Measurements from ENCODE around the gene KCTD14.
"Not testable (repeated sequence)": the region's sequence is repeated elsewhere in the genome, so short reads cannot be mapped to it uniquely, and the experiment has no call there.

Gene KCTD14

DNA sequence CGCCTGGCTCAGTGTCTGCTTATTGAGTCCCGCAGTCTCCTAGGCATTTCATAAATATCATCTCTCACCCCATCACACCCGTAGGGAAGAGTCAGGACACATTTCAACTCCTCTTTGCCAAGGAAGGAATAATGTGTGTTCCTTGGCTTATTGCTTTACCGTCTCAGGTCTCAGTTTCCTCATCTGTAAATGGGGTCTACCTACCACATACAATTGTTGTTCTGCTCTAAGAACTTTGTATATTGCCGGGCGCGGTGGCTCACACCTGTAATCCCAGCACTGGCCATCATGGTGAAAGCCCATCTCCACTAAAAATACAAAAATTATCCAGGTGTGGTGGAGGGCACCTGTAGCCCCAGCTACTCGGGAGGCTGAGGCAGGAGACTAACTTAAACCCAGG lies 37.5 kb upstream of the KCTD14 start:
- no peak for TF ChIP-seq JUND (IDR thresholded peaks at IDR 0.05; ENCODE audit: low read depth)
- DNase-seq (ENCODE audit: low read depth in 1 of 2, low spot score in 1 of 2) = no peak
- in situ Hi-C loops (cut with HindIII; ENCODE audit: low pct_unique_long_range_greater_than_20kb, low sequenced_read_pairs) = no loop called here

DNA sequence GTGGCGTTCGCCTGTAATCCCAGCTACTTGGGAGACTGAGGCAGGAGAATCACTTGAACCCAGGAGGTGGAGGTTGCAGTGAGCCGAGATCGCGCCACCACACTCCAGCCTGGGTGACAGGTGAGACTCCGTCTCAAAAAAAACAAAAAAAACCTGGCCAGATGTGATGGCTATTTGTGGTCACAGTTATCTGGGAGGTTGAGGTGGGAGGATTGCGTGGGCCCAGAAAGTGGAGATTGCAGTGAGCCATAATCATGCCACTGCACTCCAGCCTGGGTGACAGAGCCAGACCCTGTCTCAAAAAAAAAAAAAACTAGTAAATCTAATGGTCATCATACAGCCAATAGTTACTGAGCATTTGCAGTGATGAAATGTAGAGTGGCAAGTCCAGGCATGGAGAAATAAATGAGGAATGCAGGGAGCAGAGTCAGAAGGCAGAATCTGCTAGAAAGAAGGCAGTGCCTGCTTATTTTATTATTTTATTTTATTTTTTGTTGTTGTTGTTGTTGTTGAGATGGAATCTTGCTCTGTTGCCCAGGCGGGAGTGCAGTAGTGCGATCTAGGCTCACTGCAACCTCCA lies 36.8 kb upstream of the KCTD14 start:
- DNase-seq (ENCODE audit: low read depth in 1 of 2, low spot score in 1 of 2); in situ Hi-C loops (cut with HindIII; ENCODE audit: low pct_unique_long_range_greater_than_20kb, low sequenced_read_pairs): not testable (repeated sequence)

DNA sequence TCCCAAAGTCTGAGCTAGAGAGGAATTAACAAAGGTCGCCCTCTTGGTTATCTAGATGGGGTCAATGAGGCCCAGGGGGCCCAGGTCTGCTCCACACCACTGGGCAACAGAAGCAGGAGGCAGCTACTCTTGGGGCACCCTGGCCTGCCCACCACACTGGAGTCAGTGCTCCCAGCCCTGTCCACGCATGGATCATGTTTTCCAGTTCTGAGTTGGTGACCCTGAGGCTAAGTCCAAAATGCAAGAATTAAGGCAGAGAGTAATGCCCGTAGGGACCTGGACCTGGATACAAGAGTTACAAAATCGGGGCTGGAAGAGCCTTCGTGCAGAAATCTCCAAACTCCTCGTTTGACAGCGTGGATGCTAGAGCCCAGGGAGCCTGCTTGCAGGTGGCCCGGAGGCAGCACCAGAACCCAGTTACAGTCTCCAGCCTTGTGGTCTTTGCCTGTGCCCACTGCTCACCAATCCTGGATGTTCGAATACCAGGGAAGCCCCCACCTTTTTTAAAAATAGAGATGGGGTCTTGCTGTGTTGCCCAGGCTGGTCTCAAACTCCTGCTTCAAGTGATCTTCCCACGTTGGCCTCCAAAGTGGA lies 34.5 kb upstream of the KCTD14 start:
- DNase-seq (ENCODE audit: low read depth in 1 of 2, low spot score in 1 of 2) = no peak
- no peak for TF ChIP-seq JUND (IDR thresholded peaks at IDR 0.05; ENCODE audit: low read depth)
- in situ Hi-C loops (cut with HindIII; ENCODE audit: low pct_unique_long_range_greater_than_20kb, low sequenced_read_pairs) = no loop called here

DNA sequence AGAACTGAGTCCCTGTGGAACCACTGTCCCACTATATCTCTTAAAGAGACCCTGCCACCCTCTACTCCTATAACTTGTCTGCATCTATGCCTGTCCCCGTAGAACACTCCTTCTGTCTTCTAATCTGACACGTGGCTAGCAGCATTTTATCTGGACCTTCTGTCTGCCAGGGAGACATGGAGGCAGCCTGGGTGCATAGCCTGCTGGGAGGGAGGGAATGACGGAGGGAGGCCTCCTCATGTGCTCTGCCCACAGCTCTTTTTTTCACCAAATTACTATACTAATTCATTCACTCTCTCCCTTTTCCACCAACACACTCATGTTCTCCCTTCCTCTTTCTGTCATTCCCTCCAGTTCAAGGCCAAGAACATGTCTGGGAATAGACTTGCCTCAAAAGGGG lies 33.0 kb upstream of the KCTD14 start:
- TF ChIP-seq JUND (IDR thresholded peaks at IDR 0.05; ENCODE audit: low read depth) = no peak
- in situ Hi-C loops (cut with HindIII; ENCODE audit: low pct_unique_long_range_greater_than_20kb, low sequenced_read_pairs) = no loop called here
- DNase-seq (ENCODE audit: low read depth in 1 of 2, low spot score in 1 of 2) = no peak

DNA sequence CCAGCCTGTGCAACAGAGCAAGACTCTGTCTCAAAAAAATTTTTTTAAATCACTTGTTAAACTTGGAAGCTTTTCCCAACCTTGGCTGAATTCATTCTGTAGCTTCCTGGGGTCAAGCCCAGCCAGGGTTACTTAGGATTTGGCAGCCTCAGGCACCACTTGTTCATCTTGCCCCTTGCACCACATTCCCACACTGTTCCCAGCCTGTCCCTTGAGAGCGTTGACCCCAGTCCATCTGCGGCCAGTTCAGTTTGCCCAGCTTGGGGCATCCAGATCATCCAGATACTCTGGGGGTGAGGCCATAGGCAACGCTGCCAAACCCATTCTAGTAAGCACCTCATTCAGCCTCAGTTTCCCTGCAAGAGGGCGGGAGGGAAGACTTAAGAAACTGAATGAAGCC lies 31.9 kb upstream of the KCTD14 start:
- TF ChIP-seq JUND (IDR thresholded peaks at IDR 0.05; ENCODE audit: low read depth) = no peak
- in situ Hi-C loops (cut with HindIII; ENCODE audit: low pct_unique_long_range_greater_than_20kb, low sequenced_read_pairs) = no loop called here
- no peak for DNase-seq (ENCODE audit: low read depth in 1 of 2, low spot score in 1 of 2)

DNA sequence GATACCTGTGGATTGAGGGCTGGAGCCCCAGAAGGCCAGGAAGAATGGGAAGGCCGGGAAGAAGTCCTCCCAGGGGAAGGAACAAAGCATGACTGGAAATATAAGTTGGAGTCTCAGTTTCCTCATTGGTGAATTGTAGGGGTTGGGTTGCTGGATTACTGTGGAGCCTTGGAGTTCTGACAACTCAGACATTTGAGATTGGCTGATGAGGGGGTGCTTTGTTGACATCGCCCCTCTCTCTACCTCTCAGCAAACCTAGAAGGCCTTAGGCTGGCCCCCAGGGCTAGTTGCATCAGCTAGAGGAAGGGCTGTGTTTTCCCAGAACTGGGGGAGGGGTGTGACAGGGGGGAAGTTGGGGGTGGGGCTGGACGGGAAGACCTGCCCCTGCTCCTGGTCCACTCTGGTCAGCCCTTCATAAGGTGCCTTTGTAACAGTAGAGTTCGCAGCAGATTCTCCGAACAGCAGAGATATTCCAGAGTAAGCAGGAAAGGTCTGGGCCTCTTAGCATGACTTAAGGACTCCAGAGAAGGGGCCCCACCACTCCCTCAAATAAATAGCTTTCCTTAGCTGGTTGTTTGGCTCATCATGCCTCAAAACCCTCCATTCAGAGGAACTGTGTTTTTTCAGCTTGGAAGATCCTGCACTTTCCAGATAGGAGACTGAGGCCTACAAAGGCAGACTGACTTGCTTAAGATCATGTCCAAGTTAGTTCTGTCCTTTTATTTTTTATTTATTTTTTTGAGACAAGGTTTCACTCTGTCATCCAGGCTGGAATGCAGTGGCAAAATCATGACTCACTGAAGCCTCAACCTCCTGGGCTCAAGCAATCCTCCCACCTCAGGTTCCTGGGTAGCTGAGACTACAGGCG lies 28.1 kb upstream of the KCTD14 start:
- in situ Hi-C loops (cut with HindIII; ENCODE audit: low pct_unique_long_range_greater_than_20kb, low sequenced_read_pairs) = no loop called here
- no peak for DNase-seq (ENCODE audit: low read depth in 1 of 2, low spot score in 1 of 2)

DNA sequence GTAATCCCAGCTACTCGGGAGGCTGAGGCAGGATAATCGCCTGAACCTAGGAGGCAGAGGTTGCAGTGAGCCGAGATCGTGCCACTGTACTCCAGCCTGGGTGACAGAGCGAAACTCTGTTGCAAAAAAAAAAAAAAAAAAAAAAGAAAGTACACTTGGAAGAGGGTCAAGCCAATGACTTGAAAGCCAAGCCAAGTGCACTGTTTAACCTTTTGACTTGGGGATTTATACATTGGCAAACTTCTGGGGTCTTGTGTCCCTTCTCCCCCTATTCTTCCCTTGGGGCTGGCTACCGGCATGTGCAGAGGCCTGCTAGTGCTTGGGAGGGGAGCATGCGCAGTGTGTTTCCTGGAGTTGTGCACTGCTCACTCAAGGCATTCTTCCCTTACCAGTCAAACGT lies 26.3 kb upstream of the KCTD14 start:
- no peak for TF ChIP-seq JUND (IDR thresholded peaks at IDR 0.05; ENCODE audit: low read depth)
- DNase-seq (ENCODE audit: low read depth in 1 of 2, low spot score in 1 of 2) = no peak
- in situ Hi-C loops (cut with HindIII; ENCODE audit: low pct_unique_long_range_greater_than_20kb, low sequenced_read_pairs) = no loop called here

More for the DNA sequence above, 28.1 kb upstream of the KCTD14 start:
- no peak for TF ChIP-seq JUND (IDR thresholded peaks at IDR 0.05; ENCODE audit: low read depth)

DNA sequence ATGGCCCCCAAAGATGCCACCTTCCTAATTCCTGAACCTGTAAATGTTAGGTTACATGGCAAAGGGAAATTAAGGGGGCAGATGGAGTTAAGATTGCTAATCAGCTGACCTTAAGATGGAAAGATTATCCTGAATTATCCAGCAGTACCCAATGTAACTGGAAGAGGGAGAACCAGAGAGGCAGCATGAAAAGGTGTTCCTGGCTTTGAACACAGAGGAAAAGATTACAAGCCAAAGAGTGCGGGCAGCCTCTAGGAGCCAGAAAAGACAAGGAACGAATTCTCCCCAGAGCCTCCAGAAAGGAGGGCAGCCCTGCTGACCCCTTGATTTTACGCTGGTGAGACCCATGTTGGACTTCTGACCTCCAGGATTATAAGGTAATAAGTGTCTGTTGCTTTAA lies 25.5 kb upstream of the KCTD14 start:
- in situ Hi-C loops (cut with HindIII; ENCODE audit: low pct_unique_long_range_greater_than_20kb, low sequenced_read_pairs) = no loop called here
- DNase-seq (ENCODE audit: low read depth in 1 of 2, low spot score in 1 of 2) = no peak
- no peak for TF ChIP-seq JUND (IDR thresholded peaks at IDR 0.05; ENCODE audit: low read depth)

DNA sequence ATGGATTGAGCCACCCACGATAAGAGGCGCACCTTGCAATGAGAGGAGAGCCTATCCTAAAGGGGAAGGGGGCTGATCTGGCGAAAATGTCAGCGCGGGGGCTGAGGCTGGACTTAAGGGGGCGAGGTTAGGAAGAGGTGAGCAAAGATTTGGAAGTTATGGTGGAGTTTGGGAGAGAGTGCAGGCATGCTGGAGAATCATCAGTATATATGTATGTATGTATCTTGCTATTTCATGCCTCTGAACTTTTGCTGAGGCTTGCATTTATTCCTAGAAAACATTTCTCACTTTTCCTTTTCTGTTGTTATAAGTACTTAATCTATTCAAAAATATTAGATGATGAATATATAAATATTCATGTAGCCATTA lies 23.4 kb upstream of the KCTD14 start:
- in situ Hi-C loops (cut with HindIII; ENCODE audit: low pct_unique_long_range_greater_than_20kb, low sequenced_read_pairs) = no loop called here
- no peak for TF ChIP-seq JUND (IDR thresholded peaks at IDR 0.05; ENCODE audit: low read depth)
- no peak for DNase-seq (ENCODE audit: low read depth in 1 of 2, low spot score in 1 of 2)

DNA sequence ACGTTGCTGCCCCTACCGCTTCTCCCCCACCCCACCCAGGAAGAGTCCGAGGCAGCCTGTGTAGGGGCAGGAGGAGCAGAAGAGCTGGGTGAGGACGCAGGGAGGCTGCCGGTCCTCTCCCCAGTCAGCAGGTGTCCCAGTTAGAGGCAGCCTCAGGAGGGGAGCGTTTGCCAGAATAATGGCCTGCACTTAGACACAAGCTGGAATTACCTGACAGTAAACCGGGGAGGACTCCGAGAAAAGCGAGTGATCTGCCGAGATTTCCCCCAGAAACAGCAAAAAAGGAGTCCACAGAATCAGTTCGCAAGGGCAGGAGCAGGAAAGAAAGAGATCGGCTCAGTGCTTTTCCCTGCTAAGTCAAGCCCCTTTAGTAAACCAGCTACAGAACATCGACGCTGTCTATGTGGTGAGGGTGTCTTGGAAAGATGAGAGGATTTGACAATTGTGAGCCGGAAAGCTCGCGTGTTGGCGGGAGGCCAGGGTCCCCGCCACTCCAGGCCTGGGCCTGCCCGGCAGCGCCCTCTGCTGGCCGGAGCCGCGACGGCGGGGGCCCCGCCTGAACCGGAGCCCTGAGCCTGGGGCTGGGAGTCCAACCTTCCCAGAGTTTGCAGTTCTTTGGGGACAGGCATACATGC lies 22.9 kb upstream of the KCTD14 start:
- in situ Hi-C loops (cut with HindIII; ENCODE audit: low pct_unique_long_range_greater_than_20kb, low sequenced_read_pairs) = no loop called here

DNA sequence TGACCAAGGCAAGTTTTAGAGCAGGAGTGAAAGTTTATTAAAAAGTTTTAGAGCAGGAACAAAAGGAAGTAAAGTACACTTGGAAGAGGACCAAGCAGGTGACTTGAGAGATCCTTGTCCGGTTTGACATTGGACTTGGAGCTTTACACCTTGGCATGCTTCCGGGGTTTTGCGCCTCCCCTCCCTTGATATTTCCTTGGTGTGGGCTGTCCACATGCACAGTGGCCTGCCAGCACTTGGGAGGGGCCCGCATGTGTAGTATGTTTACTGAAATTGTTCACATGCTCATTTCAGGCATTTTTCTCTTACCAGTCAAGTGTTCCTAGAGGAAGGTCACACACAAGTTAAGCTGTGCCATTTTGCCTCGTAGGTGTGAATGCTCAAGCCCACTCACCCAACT lies 21.6 kb upstream of the KCTD14 start:
- no peak for TF ChIP-seq JUND (IDR thresholded peaks at IDR 0.05; ENCODE audit: low read depth)
- in situ Hi-C loops (cut with HindIII; ENCODE audit: low pct_unique_long_range_greater_than_20kb, low sequenced_read_pairs) = no loop called here
- no peak for DNase-seq (ENCODE audit: low read depth in 1 of 2, low spot score in 1 of 2)

More for the DNA sequence above, 22.9 kb upstream of the KCTD14 start:
- TF ChIP-seq JUND (IDR thresholded peaks at IDR 0.05; ENCODE audit: low read depth) = no peak
- DNase-seq (ENCODE audit: low read depth in 1 of 2, low spot score in 1 of 2) = peak; percentile 79

DNA sequence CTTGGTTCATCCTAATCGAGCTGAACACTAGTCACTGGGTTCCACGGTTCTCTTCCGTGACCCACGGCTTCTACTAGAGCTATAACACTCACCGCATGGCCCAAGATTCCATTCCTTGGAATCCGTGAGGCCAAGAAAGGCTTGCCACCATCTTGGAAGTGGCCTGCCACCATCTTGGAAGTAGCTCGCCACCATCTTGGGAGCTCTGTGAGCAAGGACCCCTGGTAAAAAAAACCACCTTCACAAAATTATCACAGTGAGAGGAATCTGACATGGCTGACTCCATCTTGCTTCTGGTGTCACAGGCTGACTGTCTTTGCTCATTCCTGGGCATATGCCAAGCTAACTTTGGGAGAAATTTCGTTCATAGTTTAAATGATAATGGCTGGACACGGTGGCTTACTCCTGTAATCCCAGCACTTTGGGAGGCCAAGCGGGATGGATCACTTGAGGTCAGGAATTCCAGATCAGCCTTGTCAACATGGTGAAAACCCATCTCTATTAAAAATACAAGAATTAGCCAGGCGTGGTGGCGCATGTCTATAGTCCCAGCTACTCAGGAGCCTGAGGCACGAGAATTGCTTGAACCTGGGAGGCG lies 18.9 kb upstream of the KCTD14 start:
- no peak for DNase-seq (ENCODE audit: low read depth in 1 of 2, low spot score in 1 of 2)
- in situ Hi-C loops (cut with HindIII; ENCODE audit: low pct_unique_long_range_greater_than_20kb, low sequenced_read_pairs) = no loop called here
- TF ChIP-seq JUND (IDR thresholded peaks at IDR 0.05; ENCODE audit: low read depth) = no peak

DNA sequence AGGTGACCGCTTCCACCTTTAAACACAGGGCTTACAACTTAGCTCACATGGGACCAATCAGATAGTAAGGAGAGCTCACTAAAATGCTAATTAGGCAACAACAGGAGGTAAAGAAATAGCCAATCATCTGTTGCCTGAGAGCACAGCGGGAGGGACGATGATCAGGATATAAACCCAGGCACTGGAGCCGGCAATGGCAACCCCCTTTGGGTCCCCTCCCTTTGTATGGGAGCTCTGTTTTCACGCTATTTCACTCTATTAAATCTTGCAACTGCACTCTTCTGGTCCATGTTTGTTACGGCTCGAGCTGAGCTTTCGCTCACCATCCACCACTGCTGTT lies 18.3 kb upstream of the KCTD14 start:
- in situ Hi-C loops (cut with HindIII; ENCODE audit: low pct_unique_long_range_greater_than_20kb, low sequenced_read_pairs); DNase-seq (ENCODE audit: low read depth in 1 of 2, low spot score in 1 of 2): not testable (repeated sequence)

Measured in T47D (cell line).